GM03348 (cell line): Measurements from ENCODE around the gene CLBA1.
A peak's percentile ranks its signal among the peaks of the same experiment; 100 is the strongest.
"Not testable (repeated sequence)": the region's sequence is repeated elsewhere in the genome, so short reads cannot be mapped to it uniquely, and the experiment has no call there.

Source experiments
- DNase-seq: peaks from one replicate; pipeline ENCODE4 v3.0.0; 2012; ENCODE audit warnings: low spot score

The CLBA1 gene

DNA sequence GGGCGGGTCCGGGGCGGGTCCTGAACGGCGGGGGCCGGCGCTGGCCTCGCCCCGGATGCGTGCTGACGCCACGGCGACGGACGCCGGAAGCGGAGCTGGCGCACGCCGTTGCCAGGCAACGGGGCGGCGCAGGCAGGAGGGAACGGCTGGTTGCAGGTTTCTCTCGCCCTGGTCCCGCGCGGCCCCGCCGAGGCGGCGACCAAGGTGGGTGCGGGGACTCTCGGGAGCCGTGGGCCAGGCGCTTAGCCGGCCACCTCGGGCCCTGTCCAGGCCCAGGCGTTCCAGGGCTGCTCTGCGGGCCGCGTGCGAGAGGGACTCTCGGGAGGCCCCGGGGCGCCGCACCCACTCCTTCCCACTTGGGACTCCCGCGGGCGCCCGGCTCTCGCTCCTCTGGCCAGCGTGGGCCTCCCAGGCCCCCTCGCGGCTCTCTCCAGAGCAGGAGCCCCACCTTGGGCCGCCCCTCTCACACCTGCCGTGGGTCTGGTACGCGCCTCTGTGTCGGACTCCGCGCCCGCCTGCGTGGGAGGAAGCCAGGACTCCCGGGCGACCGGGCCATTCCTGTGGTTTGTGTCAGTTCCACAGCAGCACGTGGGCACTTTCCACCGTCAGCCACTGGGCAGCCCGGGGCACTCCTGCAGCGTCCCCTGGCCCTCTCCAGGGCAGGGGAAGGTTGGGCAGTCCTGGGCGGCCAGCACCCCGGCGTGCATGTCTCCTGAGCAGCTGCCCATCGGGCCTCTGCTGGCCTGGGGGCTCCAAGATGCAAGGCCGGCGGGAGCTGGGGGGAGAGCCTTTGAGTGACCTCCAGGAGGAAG is at the start of gene CLBA1:
TSS of gene CLBA1 (plus strand) at position 114 of the 812 bp plus-strand sequence. CDS start at position 758, 644 bp downstream.
- peak; percentile 98 for DNase-seq

DNA sequence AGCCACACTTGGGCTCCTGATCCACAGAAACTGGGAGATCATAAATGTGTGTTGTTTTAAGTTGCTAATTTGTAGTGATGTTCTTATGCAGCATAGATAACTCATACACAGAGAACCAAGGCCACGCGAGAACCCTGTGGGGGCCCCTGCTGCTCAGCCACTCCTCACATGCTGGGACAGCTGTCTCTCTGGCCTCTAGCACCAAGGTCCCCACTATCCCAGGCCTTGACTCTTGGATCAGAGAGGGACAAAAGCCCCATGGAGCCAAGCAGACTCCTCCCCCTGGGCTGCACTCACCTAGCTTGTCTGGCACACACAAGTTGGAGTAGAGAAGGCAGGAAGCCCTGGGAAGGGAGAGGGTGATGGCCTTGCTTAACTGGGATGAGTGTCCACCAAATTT is 49.6 kb upstream of the CLBA1 start:
- no peak for DNase-seq

DNA sequence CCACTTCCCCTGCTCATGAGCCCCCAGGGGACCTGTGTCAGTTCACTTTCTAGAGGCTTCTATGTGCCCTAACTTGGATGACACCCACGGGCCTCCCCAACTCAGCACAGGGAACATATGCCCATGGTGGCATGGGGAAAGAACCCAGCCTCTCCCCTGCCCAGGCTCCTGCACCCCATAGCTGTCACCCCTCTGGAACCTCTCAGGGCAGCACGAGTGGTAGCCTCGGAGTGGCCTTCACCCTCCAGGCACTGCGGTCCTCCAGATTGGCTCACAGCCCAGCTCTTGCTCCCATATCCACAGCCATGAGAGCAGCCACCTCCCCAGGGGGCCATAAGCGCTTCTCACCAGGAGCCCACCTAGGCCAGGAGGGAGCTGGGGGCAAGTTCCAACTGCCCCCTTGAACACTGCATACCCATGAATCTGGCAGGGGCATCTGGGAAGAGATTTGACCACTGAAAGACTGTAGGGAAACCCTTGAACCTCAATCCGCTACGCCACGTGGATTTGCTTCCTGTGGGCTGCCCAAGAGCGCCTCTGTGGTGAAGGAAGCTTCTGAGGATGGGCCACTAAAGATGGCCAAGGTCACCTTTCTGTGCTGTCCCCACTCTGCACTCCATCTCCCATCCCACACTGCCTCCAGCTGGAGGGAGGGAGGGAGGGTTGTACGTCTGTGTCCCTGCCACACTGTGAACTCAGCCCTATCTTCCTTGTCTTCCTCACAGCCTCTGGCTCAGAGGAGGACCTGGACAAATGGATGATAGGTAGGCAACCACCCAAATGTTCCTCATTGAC is 49.0 kb upstream of the CLBA1 start:
- no peak for DNase-seq

DNA sequence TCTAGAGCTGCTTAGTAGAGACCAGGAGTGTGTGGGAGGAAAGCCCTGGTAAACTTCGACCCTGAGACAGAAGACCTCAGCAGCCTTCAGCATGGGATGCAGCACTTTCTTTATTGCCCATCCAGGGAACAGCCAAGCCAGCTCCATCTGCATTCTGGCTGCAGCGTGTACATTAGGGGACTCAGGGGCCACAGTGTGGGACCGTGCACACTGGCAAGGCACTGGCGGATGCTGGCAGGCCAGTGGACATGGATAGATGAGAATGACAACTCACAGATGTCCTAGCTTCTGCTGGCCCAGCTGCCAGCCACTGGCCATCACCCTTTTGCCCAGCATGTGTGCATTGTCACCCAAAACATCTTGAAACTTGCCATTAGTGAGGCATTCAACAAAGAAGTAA is 48.4 kb upstream of the CLBA1 start:
- no peak for DNase-seq

DNA sequence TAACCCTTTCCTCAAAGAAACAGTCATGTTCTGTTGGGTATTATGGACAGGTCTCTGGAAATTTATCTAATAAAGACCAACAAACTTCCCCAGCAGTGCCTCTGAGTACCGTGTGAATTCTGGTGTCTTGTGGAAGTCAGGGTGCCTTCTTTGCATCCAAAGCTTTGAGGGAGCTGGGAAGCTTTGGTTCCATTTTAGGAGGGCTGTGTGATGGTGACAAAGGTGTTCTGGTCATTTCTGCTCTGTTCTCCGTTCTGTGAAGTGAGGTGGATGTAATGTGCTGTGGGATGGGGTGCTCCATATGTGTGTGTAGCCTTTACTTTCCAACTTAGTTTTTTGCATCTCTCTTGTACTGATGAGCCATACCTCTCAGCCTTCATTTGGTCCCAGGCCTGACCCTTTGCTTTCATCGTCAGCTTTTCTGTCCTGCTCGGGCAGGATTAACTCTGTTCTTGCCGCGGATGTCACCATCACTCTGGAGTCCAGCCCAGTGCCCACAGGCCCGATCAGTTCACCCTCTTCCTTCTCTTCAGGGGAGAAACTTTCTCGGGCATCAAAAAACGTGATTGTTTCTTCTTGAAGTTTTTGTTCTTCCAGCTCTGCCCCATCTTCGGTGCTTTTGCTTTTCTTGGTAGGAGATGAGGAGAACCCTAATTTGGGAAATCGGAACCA is 47.8 kb upstream of the CLBA1 start:
- no peak for DNase-seq

DNA sequence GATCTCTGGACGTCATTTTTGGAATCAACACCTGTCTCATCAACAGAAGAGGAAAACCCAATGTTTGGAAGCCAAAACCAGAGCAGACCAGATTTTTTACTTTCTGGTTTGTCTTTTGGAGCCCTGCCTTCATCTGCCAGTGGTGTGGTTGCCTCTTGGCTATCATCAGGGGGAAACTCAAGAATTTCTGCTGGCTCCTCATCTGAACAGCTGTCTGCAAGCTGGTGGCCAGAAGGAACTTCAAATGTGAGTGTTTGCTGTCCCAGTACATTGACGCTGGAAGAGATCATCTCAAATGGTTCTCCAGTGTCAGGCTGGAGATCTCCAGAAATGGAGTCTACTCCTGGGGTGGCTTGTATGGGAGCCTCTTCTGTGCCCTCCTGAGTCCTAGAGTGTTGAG is 47.2 kb upstream of the CLBA1 start:
- no peak for DNase-seq

DNA sequence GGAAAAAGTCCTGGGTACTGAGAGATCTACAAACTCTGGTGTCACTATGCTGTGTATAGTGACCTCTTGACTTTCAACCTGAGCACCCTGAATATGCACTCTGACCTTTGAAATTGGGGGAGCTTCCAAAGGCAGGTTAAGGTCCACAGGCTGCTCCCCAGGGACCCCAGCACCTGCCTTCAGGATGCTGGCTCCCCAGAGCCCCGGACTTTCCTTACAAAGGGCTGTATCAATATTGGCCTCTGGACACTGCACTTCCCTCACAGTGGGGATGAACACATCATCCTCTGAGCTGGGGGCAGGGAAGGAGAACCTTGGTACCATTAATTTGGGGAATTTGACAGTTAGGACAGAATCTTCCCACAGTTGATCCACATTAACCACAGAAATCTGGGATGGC is 46.6 kb upstream of the CLBA1 start:
- DNase-seq, result no peak

DNA sequence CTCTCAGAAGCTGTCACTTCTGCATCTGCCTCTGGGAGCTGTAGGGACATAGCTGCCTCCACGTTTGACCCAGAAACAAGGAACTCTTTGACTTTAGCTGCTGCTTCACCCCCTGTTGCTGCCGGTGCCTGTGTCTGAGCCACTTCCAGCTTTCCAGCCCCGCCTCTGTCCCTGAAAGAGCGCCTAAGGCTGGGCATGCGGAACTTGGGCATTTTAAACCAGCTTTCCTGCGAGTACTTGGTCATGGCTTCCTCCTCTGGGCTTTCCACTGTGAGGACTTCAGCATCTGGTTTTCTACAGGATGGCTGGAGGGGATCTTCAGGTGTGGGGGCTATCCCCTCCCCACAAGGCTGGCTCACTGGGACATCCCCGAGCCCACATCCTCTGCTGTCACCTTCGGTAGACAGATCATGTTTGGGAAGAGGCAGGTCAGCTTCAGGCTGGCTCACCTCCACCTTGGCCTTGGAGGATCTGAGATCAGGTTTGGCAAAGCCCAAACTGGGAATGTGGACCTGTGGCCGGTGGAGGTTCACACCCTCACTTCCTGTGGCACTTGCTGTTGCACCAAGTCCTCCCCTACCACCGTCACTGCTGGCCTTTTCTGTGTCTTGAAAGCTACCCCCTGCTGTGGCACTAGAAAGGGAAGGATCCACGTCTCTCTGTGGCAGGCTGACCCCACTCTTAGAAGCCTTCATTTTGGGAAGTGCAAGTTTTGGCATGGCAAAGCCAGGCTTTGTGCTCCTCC is 45.8 kb upstream of the CLBA1 start:
- DNase-seq, result no peak

DNA sequence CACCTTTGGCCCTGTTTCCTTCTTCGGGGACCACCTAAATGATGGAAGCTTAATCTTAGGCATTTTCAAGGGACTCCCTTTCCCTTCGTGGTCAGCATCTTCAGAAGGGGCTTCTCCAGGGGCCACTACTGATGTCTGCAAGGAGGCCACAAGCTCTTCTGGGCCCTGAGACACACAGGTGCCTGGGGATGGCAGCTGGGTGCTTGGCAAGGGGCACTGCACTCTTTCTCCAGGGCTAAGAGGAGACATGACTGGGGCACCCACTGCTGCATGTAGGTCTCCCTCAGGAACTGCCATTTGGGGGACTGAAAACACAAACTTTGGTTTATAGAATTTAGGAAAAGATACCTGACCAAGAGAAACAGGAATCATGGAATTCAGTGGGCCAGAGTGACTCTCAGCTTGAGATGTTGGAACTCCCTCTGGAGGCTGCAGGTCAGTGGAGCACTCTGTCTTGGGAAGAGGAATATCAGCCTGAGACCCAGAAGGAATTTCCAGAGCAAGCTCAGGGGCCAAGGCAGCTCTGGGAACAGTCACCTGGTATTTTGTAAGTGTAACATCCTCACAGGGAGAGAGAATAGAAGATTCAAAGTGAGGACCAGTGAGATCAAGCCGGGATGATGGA is 45.0 kb upstream of the CLBA1 start:
- no peak for DNase-seq

DNA sequence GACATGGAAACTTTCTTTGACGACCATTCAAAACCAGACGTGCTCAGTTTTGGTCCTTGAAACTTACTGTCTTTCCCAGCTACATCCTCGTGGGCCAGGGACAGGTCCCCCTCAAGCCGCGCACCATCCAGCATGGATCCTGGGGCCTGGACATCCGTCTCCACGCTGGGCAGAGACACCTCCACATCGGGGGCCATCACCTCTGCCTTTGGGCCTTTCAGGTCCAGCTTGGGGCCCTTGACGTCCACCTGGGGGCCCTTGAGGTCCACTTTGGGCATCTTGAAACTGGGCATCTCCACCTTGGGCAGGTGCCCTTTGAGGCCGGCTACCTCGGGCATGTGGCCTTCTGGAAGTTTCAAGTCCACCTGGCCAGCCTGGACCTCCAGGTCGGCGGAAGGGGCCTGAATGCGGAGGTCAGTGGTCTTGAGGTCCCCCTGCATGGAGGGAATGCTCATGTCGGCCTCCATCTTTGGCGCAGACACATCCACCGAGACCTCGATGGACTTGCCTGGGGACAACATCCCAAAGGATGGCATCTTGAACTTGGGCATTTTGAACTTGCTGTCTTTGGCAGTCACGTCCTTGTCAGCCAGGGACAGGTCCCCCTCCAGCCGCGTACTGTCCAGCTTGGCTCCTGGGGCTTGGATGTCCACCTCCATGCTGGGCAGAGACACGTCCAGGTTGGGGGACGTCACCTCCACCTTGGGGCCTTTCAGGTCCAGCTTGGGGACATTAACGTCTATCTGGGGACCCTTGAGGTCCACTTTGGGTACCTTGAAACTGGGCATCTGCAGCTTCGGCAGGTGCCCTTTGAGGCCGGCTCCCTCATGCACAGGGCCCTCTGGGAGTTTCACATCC is 43.9 kb upstream of the CLBA1 start:
- DNase-seq, result no peak

DNA sequence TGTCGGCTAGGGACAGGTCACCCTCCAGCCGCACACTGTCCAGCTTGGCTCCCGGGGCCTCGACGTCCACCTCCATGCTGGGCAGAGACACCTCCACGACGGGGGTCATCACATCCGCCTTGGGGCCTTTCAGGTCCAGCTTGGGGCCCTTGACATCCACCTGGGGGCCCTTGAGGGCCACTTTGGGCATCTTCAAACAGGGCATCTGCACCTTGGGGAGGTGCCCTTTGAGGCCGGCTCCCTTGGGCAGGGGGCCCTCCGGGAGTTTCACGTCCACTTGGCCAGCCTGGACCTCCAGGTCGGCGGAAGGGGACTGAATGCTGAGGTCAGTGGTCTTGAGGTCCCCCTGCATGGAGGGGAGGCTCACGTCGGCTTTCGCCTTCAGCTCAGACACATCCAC is 43.0 kb upstream of the CLBA1 start:
- DNase-seq, result no peak

DNA sequence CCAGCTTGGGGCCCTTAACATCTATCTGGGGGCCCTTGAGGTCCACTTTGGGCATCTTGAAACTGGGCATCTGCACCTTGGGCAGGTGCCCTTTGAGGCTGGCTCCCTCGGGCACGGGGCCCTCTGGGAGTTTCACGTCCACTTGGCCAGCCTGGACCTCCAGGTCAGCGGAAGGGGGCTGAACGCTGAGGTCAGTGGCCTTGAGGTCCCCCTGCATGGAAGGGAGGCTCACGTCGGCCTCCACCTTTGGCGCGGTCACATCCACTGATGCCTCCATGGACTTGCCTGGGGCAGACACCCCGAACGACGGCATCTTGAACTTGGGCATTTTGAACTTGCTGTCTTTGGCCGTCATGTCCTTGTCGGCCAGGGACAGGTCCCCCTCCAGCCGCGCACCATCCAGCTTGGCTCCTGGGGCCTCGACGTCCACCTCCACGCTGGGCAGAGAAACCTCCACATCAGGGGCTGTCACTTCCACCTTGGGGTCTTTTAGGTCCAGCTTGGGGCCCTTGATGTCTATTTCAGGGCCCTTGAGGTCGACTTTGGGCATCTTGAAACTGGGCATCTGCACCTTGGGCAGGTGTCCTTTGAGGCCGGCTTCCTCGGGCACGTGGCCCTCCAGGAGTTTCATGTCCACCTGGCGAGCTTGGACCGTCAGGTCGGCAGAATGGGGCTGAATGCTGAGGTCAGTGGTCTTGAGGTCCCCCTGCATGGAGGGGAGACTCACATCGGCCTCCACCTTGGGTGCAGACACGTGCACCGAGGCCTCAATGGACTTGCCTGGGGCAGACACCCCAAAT is 42.2 kb upstream of the CLBA1 start:
- not testable (repeated sequence) for DNase-seq

DNA sequence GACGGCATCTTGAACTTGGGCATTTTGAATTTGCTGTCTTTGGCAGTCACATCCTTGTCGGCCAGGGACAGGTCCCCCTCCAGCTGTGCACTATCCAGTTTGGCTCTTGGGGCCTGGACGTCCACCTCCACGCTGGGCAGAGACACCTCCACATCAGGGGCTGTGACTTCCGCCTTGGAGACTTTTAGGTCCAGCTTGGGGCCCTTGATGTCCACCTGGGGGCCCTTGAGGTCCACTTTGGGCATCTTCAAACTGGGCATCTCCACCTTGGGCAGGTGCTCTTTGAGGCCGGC is 41.6 kb upstream of the CLBA1 start:
- DNase-seq, result not testable (repeated sequence)

DNA sequence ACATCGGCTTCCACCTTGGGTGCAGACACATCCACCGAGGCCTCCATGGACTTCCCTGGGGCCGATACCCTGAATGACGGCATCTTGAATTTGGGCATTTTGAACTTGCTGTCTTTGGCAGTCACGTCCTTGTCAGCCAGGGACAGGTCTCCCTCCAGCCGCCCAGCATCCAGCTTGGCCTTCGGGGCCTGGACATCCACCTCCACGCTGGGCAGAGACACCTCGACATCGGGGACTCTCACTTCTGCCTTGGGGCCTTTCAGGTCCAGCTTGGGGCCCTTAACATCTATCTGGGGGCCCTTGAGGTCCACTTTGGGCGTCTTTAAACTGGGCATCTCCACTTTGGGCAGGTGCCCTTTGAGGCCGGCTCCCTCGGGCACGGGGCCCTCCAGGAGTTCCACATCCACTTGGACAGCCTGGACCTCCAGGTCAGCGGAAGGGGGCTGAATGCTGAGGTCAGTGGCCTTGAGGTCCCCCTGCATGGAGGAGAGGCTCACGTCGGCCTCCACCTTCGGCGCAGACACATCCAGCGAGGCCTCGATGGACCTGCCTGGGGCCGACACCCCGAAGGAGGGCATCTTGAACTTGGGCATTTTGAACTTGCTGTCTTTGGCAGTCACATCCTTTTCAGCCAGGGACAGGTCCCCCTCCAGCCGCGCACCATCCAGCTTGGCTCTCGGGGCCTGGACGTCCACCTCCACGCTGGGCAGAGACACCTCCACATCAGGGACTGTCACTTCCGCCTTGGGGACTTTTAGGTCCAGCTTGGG is 41.0 kb upstream of the CLBA1 start:
- DNase-seq, result not testable (repeated sequence)

DNA sequence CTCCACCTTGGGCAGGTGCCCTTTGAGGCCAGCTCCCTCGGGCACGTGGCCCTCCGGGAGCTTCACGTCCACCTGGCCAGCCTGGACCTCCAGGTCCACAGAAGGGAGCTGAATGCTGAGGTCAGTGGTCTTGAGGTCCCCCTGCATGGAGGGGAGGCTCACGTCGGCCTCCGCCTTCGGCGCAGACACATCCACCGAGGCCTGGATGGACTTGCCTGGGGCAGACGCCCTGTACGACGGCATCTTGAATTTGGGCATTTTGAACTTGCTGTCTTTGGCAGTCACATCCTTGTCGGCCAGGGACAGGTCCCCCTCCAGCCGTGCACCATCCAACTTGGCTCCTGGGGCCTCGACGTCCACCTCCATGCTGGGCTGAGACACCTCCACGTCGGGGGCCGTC is 40.3 kb upstream of the CLBA1 start:
- DNase-seq, result not testable (repeated sequence)

DNA sequence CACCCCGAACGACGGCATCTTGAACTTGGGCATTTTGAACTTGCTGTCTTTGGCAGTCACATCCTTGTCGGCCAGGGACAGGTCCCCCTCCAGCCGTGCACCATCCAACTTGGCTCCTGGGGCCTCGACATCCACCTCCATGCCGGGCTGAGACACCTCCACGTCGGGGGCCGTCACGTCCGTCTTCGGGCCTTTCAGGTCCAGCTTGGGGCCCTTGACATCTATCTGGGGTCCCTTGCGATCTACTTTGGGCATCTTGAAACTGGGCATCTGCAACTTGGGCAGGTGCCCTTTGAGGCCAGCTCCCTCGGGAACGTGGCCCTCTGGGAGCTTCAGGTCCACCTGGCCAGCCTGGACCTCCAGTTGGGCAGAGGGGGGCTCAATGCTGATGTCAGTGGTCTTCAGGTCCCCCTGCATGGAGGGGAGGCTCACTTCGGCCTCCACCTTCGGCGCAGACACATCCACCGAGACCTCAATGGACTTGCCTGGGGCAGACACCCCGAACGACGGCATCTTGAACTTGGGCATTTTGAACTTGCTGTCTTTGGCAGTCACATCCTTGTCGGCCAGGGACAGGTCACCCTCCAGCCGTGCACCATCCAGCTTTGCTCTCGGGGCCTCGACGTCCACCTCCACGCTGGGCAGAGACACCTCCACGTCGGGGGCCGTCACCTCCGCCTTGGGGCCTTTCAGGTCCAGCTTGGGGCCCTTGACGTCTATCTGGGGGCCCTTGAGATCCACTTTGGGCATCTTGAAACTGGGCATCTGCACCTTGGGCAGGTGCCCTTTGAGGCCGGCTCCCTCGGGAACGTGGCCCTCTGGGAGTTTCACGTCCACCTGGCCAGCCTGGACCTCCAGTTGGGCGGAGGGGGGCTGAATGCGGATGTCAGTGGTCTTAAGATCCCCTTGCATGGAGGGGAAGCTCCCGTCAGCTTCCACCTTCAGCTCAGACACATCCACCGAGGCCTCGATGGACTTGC is 39.3 kb upstream of the CLBA1 start:
- not testable (repeated sequence) for DNase-seq

DNA sequence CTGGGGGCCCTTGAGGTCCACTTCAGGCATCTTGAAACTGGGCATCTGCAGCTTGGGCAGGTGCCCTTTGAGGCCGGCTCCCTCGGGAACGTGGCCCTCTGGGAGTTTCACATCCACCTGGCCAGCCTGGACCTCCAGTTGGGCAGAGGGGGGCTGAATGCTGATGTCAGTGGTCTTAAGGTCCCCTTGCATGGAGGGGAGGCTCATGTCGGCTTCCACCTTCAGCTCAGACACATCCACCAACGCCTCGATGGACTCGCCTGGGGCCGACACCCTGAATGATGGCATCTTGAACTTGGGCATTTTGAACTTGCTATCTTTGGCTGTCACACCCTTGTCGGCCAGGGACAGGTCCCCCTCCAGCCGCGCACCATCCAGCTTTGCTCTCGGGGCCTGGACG is 38.4 kb upstream of the CLBA1 start:
- DNase-seq, result not testable (repeated sequence)
